HCT116 (cell line): ENCODE results near the gene KLHL2. TPM values are rescaled to one million over a fixed set of nuclear protein-coding genes. Genes with fewer than 3 reads are reported as not detected.

Experiments used
- ATAC-seq: fragments of 200-7000 bp; cut with Tn5 transposase; 2 replicates; pipeline ENCODE4 v1.9.1; 2020; ENCODE audit warnings: mild to moderate bottlenecking, moderate library complexity
- BruUV-seq: library from RNA; stranded (reverse); fragments of 400-500 nt; replicated peaks from 2 replicates; lab custom pipeline; 2021; lab: Mats Ljungman, UMichigan
- CTCF ChIA-PET: fragments of 300-600 bp; sonication (Branson Sonifier 250); formaldehyde crosslinking; loops from one replicate; lab custom pipeline; 2021; ENCODE audit warnings: antibody characterized with exemption; lab: Charles Lee
- POLR2A ChIA-PET: fragments of 300-600, 350-600 bp; sonication (Branson Sonifier 250); formaldehyde crosslinking; loops from one replicate; lab custom pipeline; 2021; ENCODE audit warnings: antibody characterized with exemption; lab: Charles Lee
- RAD21 ChIA-PET, 2 experiments: fragments of 300-600 bp; sonication (Branson Sonifier 250); formaldehyde crosslinking; loops; one replicate each; lab custom pipeline; 2023; ENCODE audit warnings: low total read pairs in 2 of 2; ENCODE audit not compliant: uncharacterized antibody in 2 of 2, unreplicated experiment in 2 of 2, low non-redundant PET in 1 of 2; lab: Charles Lee
- DNase-seq: peaks from one replicate; pipeline ENCODE4 v3.0.0-alpha.2; 2010; ENCODE audit warnings: low read depth, low spot score
- H2AFZ ChIP-seq: fragments of 200-600 bp; shearing (Covaris generic), sonication (generic); 2 replicates; pipeline ENCODE4 v1.6.1; 2017; ENCODE audit warnings: low read depth, mixed run types, mixed read lengths, antibody characterized with exemption, low read length; ENCODE audit not compliant: poor library complexity, severe bottlenecking
- H3K27ac ChIP-seq: 2 replicates; pipeline ENCODE4 v1.5.1; 2012; ENCODE audit warnings: low read depth, low read length
- H3K27me3 ChIP-seq: fragments of 200-600 bp; sonication (generic); 2 replicates; pipeline ENCODE4 v1.6.1; 2016; ENCODE audit warnings: mixed run types, low read length, mixed read lengths; ENCODE audit not compliant: insufficient read depth
- H3K36me3 ChIP-seq, 2 experiments: fragments of 200-500 bp in 1 of 2; fragments of 200-600 bp in 1 of 2; sonication (Bioruptor generic) in 1 of 2; sonication (generic) in 1 of 2; 2 replicates each; pipeline versions ENCODE4 v1.5.1 to v1.6.1; 2014 to 2016; ENCODE audit warnings: low read length in 2 of 2, inconsistent platforms in 1 of 2, mixed read lengths in 1 of 2, mixed run types in 1 of 2; ENCODE audit not compliant: insufficient read depth in 2 of 2, control insufficient read depth in 1 of 2
- H3K4me1 ChIP-seq, 2 experiments: fragments of 200-600 bp in 1 of 2; sonication (generic) in 1 of 2; 2 replicates each; pipeline versions ENCODE4 v1.5.1 to v1.6.1; 2012 to 2017; ENCODE audit warnings: low read length in 2 of 2, inconsistent platforms in 1 of 2, mild to moderate bottlenecking in 1 of 2, mixed read lengths in 1 of 2, mixed run types in 1 of 2, moderate library complexity in 1 of 2; ENCODE audit not compliant: insufficient read depth in 2 of 2, control insufficient read depth in 1 of 2
- H3K4me2 ChIP-seq: fragments of 200-600 bp; sonication (generic); 2 replicates; pipeline ENCODE4 v1.6.1; 2017; ENCODE audit warnings: mixed run types, low read length, mixed read lengths
- H3K4me3 ChIP-seq, 2 experiments: fragments of 200-600 bp in 1 of 2; sonication (generic) in 1 of 2; replicated peaks in 1 of 2; 2 replicates each; pipeline ENCODE4 v1.5.1; 2011 to 2016; ENCODE audit warnings: low read length in 2 of 2, control low read depth in 1 of 2, low read depth in 1 of 2, mild to moderate bottlenecking in 1 of 2, mixed read lengths in 1 of 2, mixed run types in 1 of 2
- H3K79me2 ChIP-seq: fragments of 200-600 bp; sonication (generic); 2 replicates; pipeline ENCODE4 v1.6.1; 2017; ENCODE audit warnings: mild to moderate bottlenecking, mixed run types, low read length, moderate library complexity, mixed read lengths; ENCODE audit not compliant: insufficient read depth
- H3K9ac ChIP-seq: fragments of 200-600 bp; sonication (generic); 2 replicates; pipeline ENCODE4 v1.6.1; 2016; ENCODE audit warnings: low read length, mixed read lengths
- H3K9me2 ChIP-seq: fragments of 200-600 bp; sonication (generic), shearing (Covaris generic); 2 replicates; pipeline ENCODE4 v1.6.1; 2017; ENCODE audit warnings: mixed run types, mild to moderate bottlenecking, moderate library complexity; ENCODE audit not compliant: insufficient read depth
- H3K9me3 ChIP-seq, 2 experiments: fragments of 200-500 bp in 1 of 2; fragments of 200-600 bp in 1 of 2; sonication (Bioruptor generic) in 1 of 2; sonication (generic) in 1 of 2; 2 replicates each; pipeline ENCODE4 v1.6.1; 2014 to 2017; ENCODE audit warnings: low read length in 2 of 2, mixed read lengths in 2 of 2, inconsistent platforms in 1 of 2, low read depth in 1 of 2, mild to moderate bottlenecking in 1 of 2, mixed run types in 1 of 2, moderate library complexity in 1 of 2; ENCODE audit not compliant: control insufficient read depth in 1 of 2, insufficient read depth in 1 of 2
- H4K20me1 ChIP-seq: fragments of 200-600 bp; sonication (generic), shearing (Covaris generic); 2 replicates; pipeline ENCODE4 v1.6.1; 2017; ENCODE audit warnings: mixed run types, mild to moderate bottlenecking, moderate library complexity; ENCODE audit not compliant: insufficient read depth
- CBX3 ChIP-seq: IDR thresholded peaks from 2 replicates; pipeline ENCODE4 v1.6.1; 2012; ENCODE audit warnings: low read depth
- CEBPB ChIP-seq: IDR thresholded peaks from 2 replicates; pipeline ENCODE4 v1.6.1; 2012; ENCODE audit warnings: low read depth
- EZH2 ChIP-seq: fragments of 200-600 bp; sonication (generic); IDR thresholded peaks from 2 replicates; pipeline ENCODE4 v1.6.1; 2017; ENCODE audit warnings: antibody characterized with exemption, mixed run types
- FOSL1 ChIP-seq: IDR thresholded peaks from 2 replicates; pipeline ENCODE4 v1.6.1; 2012; ENCODE audit warnings: low read depth
- JUND ChIP-seq: IDR thresholded peaks from 2 replicates; pipeline ENCODE4 v1.6.1; 2012
- POLR2A ChIP-seq: IDR thresholded peaks from 2 replicates; pipeline ENCODE4 v1.7.0; 2011; ENCODE audit warnings: borderline replicate concordance; ENCODE audit not compliant: insufficient read depth, insufficient read length; ENCODE audit errors: extremely low read depth
- POLR2AphosphoS5 ChIP-seq: IDR thresholded peaks from 2 replicates; pipeline ENCODE4 v1.6.1; 2011; ENCODE audit warnings: mild to moderate bottlenecking, low read depth, low read length, moderate library complexity
- RAD21 ChIP-seq: IDR thresholded peaks from 2 replicates; pipeline ENCODE4 v1.6.1; 2012; ENCODE audit warnings: low read depth, mild to moderate bottlenecking
- REST ChIP-seq: IDR thresholded peaks from 2 replicates; pipeline ENCODE4 v1.6.1; 2012; ENCODE audit warnings: low read depth
- SIN3A ChIP-seq: IDR thresholded peaks from 2 replicates; pipeline ENCODE4 v1.6.1; 2012; ENCODE audit warnings: low read depth
- SRF ChIP-seq: IDR thresholded peaks from 2 replicates; pipeline ENCODE4 v1.6.1; 2012; ENCODE audit warnings: low read depth
- YY1 ChIP-seq: IDR thresholded peaks from 2 replicates; pipeline ENCODE4 v1.6.1; 2011; ENCODE audit warnings: low read length, low read depth, moderate library complexity, mild to moderate bottlenecking; ENCODE audit not compliant: insufficient replicate concordance; ENCODE audit errors: extremely low read depth
- ZBTB33 ChIP-seq: IDR thresholded peaks from 2 replicates; pipeline ENCODE4 v1.6.1; 2011; ENCODE audit warnings: mild to moderate bottlenecking, low read length, moderate library complexity; ENCODE audit not compliant: insufficient replicate concordance; ENCODE audit errors: extremely low read depth
- intact Hi-C: fragments of 100-400 bp; cut with micrococcal nuclease; formaldehyde crosslinking; loops from 2 replicates; pipeline ENCODE4 v1.10.0; 2022
- total RNA-seq: library from RNA; stranded (reverse); gene quantifications from one replicate; pipeline ENCODE4 v1.2.1, GENCODE V29; 2021; ENCODE audit not compliant: unreplicated experiment

KLHL2 gene
- total RNA-seq, 1 experiment from 2014 or later, result 24.6 TPM

GRCh38 chr4:165191814-165192499, 15.4 kb upstream of the KLHL2 start:
- H2AFZ ChIP-seq, result no peak overlapping the region
- no peak overlapping the region for H3K4me3 ChIP-seq
- no peak overlapping the region for H3K9ac ChIP-seq
- no peaks in the 10 kb centered on the region for H3K9me3 ChIP-seq
- no peaks in the 10 kb centered on the region for H3K4me1 ChIP-seq
- no peaks in the 10 kb centered on the region for H3K27me3 ChIP-seq
- ChIA-PET POLR2A (no interaction called here), CTCF (no interaction called here), RAD21 (no interaction called here)
- BruUV-seq, result no TSS peak
- DNase-seq, result no peak
- H4K20me1 ChIP-seq, result no peaks in the 10 kb centered on the region
- H3K36me3 ChIP-seq, result no peaks in the 10 kb centered on the region
- no peak overlapping the region for H3K27ac ChIP-seq
- intact Hi-C loops, result no loop called here
- TF ChIP-seq SIN3A (no peak), JUND (no peak), SRF (no peak), YY1 (no peak), POLR2A (no peak)
- TF ChIP-seq, all 23 proteins: peak for 0
- H3K9me2 ChIP-seq, result no peaks in the 10 kb centered on the region
- ATAC-seq, result no peak
- no peaks in the 10 kb centered on the region for H3K79me2 ChIP-seq
- no peak overlapping the region for H3K4me2 ChIP-seq

- H3K27ac ChIP-seq, result no peak overlapping the region
- ATAC-seq (no peak), DNase-seq (no peak)
- TF ChIP-seq SIN3A (no peak), REST (no peak), POLR2A (no peak), ZBTB33 (no peak), CBX3 (no peak), CEBPB (no peak), FOSL1 (no peak), RAD21 (no peak), POLR2AphosphoS5 (no peak), YY1 (no peak), SRF (no peak), JUND (no peak), EZH2 (no peak)
- no TSS peak for BruUV-seq
- H4K20me1 ChIP-seq, result no peaks in the 10 kb centered on the region
- H3K4me1 ChIP-seq, result no peaks in the 10 kb centered on the region
- CTCF ChIA-PET, result no interaction called here
- no peaks in the 10 kb centered on the region for H3K27me3 ChIP-seq
- H3K36me3 ChIP-seq, result no peaks in the 10 kb centered on the region
- intact Hi-C loops, result no loop called here
- H3K4me2 ChIP-seq, result no peak overlapping the region
- no peak overlapping the region for H3K4me3 ChIP-seq
- H3K9me2 ChIP-seq, result no peaks in the 10 kb centered on the region
- POLR2A ChIA-PET, result no interaction called here
- no peak overlapping the region for H2AFZ ChIP-seq
- no peaks in the 10 kb centered on the region for H3K9me3 ChIP-seq
- RAD21 ChIA-PET, result no interaction called here
- no peak overlapping the region for H3K9ac ChIP-seq
- no peaks in the 10 kb centered on the region for H3K79me2 ChIP-seq
These were observed 14.9 kb upstream of the KLHL2 start for GRCh38 chr4:165192500-165192898.
